Measurements from ENCODE around the gene FREM2.

Gene FREM2

GRCh38 chr13:38848360-38848759, 161.5 kb downstream of the FREM2 start:
- H3K9me3 Mint-ChIP-seq = no peaks in the 10 kb centered on the region
- DNase-seq (no peak), ATAC-seq (replicated peaks) (no peak)
- peaks cover 0 to 9% of the 10 kb centered on the region in 2 donors for H3K27me3 Mint-ChIP-seq
- H3K4me1 Mint-ChIP-seq (ENCODE audit: low read depth in 2 of 2) = no peaks in the 10 kb centered on the region
- H3K4me3 Mint-ChIP-seq = no peak overlapping the region
- H3K27ac Mint-ChIP-seq = no peak overlapping the region
- H3K36me3 Mint-ChIP-seq (ENCODE audit: insufficient read depth) = no peaks in the 10 kb centered on the region

- Mint-ChIP-seq H3K27ac (no peak overlapping the region), H3K4me1 (ENCODE audit: low read depth in 2 of 2) (no peaks in the 10 kb centered on the region), H3K4me3 (no peak overlapping the region), H3K9me3 (no peaks in the 10 kb centered on the region), H3K36me3 (ENCODE audit: insufficient read depth) (no peaks in the 10 kb centered on the region), H3K27me3 (peaks cover 0 to 9% of the 10 kb centered on the region in 2 donors)
- DNase-seq (no peak), ATAC-seq (replicated peaks) (no peak)
These were observed 162.4 kb downstream of the FREM2 start for GRCh38 chr13:38849315-38849714.

GRCh38 chr13:38850868-38851626, 164.2 kb downstream of the FREM2 start:
- H3K4me1 Mint-ChIP-seq (ENCODE audit: low read depth in 2 of 2) = no peaks in the 10 kb centered on the region
- ATAC-seq (replicated peaks) = no peak
- H3K36me3 Mint-ChIP-seq (ENCODE audit: insufficient read depth) = no peaks in the 10 kb centered on the region
- peaks cover 0 to 9% of the 10 kb centered on the region in 2 donors for H3K27me3 Mint-ChIP-seq
- H3K4me3 Mint-ChIP-seq = no peak overlapping the region
- DNase-seq = no peak
- H3K9me3 Mint-ChIP-seq = no peaks in the 10 kb centered on the region
- no peak overlapping the region for H3K27ac Mint-ChIP-seq

DNA sequence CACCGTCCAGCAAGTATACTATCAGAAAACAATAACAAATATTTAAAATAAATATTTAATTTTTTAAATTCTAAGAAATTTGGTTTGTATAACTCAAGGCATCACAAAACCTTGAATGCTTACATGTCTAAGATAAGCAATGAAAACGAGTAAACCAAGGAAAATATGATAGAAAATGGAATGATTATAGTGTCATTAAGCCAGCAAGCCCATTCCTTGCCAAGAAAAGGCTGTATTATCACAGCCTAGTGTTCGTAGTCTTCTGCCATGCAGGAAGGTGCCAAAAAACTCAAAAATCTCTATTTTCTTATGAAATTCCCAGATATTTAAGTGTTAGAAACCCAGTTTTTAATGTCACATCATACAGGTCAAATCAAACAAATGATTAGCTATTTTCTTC, 167.3 kb downstream of the FREM2 start:
- Mint-ChIP-seq H3K27ac (no peak overlapping the region), H3K9me3 (no peaks in the 10 kb centered on the region), H3K36me3 (ENCODE audit: insufficient read depth) (no peaks in the 10 kb centered on the region), H3K27me3 (peaks cover 0 to 5% of the 10 kb centered on the region in 2 donors), H3K4me3 (no peak overlapping the region), H3K4me1 (ENCODE audit: low read depth in 2 of 2) (no peaks in the 10 kb centered on the region)
- ATAC-seq (replicated peaks) = no peak
- no peak for DNase-seq

- Mint-ChIP-seq H3K9me3 (no peaks in the 10 kb centered on the region), H3K27me3 (no peaks in the 10 kb centered on the region), H3K27ac (no peak overlapping the region), H3K36me3 (ENCODE audit: insufficient read depth) (no peaks in the 10 kb centered on the region), H3K4me1 (ENCODE audit: low read depth in 2 of 2) (no peaks in the 10 kb centered on the region), H3K4me3 (no peak overlapping the region)
- no peak for DNase-seq
- ATAC-seq (replicated peaks) = no peak
These were observed 169.2 kb downstream of the FREM2 start for GRCh38 chr13:38856065-38856464.

DNA sequence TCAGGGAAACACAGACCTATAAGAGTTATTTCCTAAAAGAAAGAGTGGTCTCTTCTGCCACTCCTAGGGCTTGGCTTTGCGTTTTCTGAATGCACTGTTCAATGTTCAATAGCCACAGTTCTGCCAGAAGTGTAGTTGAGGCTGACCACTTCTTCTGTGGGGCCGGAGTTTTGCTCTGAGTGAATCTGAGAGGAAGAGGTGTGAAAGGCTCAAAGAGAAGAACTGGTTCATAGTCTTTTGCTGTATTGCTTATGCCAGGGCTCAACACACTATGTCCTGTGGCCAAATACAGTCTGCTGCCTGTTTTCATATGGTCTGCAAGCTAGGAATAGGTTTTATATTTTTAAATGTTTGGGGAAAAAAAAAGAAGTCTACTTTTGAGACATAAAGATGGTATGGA, 175.6 kb downstream of the FREM2 start:
- no peaks in the 10 kb centered on the region for H3K4me1 Mint-ChIP-seq (ENCODE audit: low read depth in 2 of 2)
- H3K4me3 Mint-ChIP-seq = no peak overlapping the region
- DNase-seq = no peak
- no peaks in the 10 kb centered on the region for H3K36me3 Mint-ChIP-seq (ENCODE audit: insufficient read depth)
- H3K27ac Mint-ChIP-seq = no peak overlapping the region
- H3K27me3 Mint-ChIP-seq = no peaks in the 10 kb centered on the region
- no peak for ATAC-seq (replicated peaks)
- no peaks in the 10 kb centered on the region for H3K9me3 Mint-ChIP-seq

- H3K27me3 Mint-ChIP-seq = no peaks in the 10 kb centered on the region
- no peak overlapping the region for H3K4me3 Mint-ChIP-seq
- no peaks in the 10 kb centered on the region for H3K36me3 Mint-ChIP-seq (ENCODE audit: insufficient read depth)
- ATAC-seq (replicated peaks) = no peak
- no peaks in the 10 kb centered on the region for H3K4me1 Mint-ChIP-seq (ENCODE audit: low read depth in 2 of 2)
- H3K9me3 Mint-ChIP-seq = no peaks in the 10 kb centered on the region
- H3K27ac Mint-ChIP-seq = no peak overlapping the region
- no peak for DNase-seq
These were observed 176.7 kb downstream of the FREM2 start for GRCh38 chr13:38863536-38863935.

DNA sequence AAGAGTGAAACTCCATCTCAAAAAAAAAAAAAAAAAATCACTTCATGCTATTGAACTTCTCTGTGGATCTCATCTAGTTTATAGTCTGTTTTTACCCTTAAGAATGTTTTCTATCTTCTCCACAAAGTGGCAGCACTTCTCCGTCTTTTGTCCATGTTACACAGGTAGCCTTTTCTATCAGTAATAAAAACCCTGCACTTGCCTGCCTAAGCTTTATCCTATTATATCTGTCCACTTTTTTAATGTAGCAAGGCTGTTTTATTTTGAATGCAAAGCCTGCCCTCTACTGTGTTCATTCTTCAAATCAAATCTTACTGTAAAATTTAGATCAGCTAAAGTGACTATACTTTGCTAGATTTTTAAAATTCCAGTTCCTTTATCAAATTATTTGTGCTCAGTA, 179.8 kb downstream of the FREM2 start:
- Mint-ChIP-seq H3K27ac (no peak overlapping the region), H3K4me3 (no peak overlapping the region), H3K27me3 (peaks cover 0 to 9% of the 10 kb centered on the region in 2 donors), H3K36me3 (ENCODE audit: insufficient read depth) (no peaks in the 10 kb centered on the region), H3K4me1 (ENCODE audit: low read depth in 2 of 2) (no peaks in the 10 kb centered on the region), H3K9me3 (no peaks in the 10 kb centered on the region)
- no peak for ATAC-seq (replicated peaks)
- DNase-seq = no peak

GRCh38 chr13:38868399-38868798, 181.5 kb downstream of the FREM2 start:
- ATAC-seq (replicated peaks) (no peak), DNase-seq (no peak)
- H3K4me1 Mint-ChIP-seq (ENCODE audit: low read depth in 2 of 2) = no peaks in the 10 kb centered on the region
- peaks cover 0 to 9% of the 10 kb centered on the region in 2 donors for H3K27me3 Mint-ChIP-seq
- H3K9me3 Mint-ChIP-seq = no peaks in the 10 kb centered on the region
- H3K4me3 Mint-ChIP-seq = no peak overlapping the region
- no peak overlapping the region for H3K27ac Mint-ChIP-seq
- H3K36me3 Mint-ChIP-seq (ENCODE audit: insufficient read depth) = no peaks in the 10 kb centered on the region

GRCh38 chr13:38868870-38869269, 182.0 kb downstream of the FREM2 start:
- DNase-seq (no peak), ATAC-seq (replicated peaks) (no peak)
- Mint-ChIP-seq H3K36me3 (ENCODE audit: insufficient read depth) (no peaks in the 10 kb centered on the region), H3K27me3 (peaks cover 0 to 9% of the 10 kb centered on the region in 2 donors), H3K9me3 (no peaks in the 10 kb centered on the region), H3K4me3 (no peak overlapping the region), H3K4me1 (ENCODE audit: low read depth in 2 of 2) (no peaks in the 10 kb centered on the region), H3K27ac (no peak overlapping the region)

DNA sequence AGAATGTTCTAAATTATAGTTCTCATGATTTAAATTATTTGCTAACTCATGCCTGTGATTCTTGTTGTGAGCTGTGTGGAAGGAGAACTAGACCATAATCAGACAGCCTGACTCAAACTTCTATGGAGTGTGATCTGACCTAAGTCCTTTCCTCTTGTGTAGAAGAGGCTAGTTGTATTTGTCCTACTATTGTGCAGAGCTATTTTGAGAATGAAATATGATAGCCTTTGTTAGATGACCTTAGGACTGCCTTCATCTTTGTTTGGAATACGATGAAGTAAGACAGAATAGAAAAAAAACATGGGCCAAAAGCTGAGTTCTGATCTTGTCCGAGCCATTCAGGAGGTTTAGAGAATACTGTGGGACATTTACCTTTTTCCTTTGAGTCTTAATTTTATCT, 184.4 kb downstream of the FREM2 start:
- H3K4me1 Mint-ChIP-seq (ENCODE audit: low read depth in 2 of 2) = no peaks in the 10 kb centered on the region
- no peak overlapping the region for H3K27ac Mint-ChIP-seq
- H3K9me3 Mint-ChIP-seq = no peaks in the 10 kb centered on the region
- no peaks in the 10 kb centered on the region for H3K36me3 Mint-ChIP-seq (ENCODE audit: insufficient read depth)
- no peak for ATAC-seq (replicated peaks)
- H3K27me3 Mint-ChIP-seq = peaks cover 5 to 9% of the 10 kb centered on the region in 2 donors
- no peak for DNase-seq
- H3K4me3 Mint-ChIP-seq = no peak overlapping the region

GRCh38 chr13:38872693-38873092, 185.8 kb downstream of the FREM2 start:
- DNase-seq (peak in 2 of 3 experiments; percentile 1 to 22), ATAC-seq (replicated peaks) (peak; percentile 37)
- H3K27me3 Mint-ChIP-seq = peaks cover 5 to 9% of the 10 kb centered on the region in 2 donors
- no peaks in the 10 kb centered on the region for H3K4me1 Mint-ChIP-seq (ENCODE audit: low read depth in 2 of 2)
- no peaks in the 10 kb centered on the region for H3K9me3 Mint-ChIP-seq
- no peaks in the 10 kb centered on the region for H3K36me3 Mint-ChIP-seq (ENCODE audit: insufficient read depth)
- H3K4me3 Mint-ChIP-seq = no peak overlapping the region
- H3K27ac Mint-ChIP-seq = no peak overlapping the region

DNA sequence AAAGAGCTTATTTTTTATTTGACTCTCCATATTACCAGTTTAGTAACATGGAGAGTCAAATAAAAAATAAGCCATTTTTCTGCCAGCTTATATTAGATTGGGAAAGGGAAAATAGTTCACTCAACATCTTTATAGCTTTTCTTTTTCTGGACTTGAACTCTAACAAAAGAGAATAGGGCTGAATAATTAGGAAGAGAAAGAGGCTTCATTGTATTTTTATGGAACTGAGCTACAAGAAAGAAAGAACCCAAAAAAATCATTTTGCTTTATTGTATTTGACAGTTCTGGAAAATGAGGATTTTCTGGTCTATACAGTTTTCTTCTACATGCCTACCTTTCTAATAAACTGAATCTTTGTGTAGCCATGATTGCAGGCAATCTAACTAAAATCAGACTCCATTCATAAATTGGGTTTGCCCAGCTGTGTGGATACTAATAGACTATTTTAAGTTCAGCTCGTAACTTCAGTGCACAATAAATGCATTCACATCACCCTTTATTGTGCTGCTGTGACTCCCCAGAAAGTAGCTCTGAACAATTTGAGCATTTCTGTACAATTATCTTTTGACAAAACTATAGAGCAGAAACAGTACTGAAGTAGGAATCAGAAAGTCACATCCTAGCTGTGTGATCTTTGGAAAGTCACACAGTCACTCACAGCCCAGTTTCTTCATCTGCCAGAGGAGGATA, 188.5 kb downstream of the FREM2 start:
- Mint-ChIP-seq H3K4me3 (no peak overlapping the region), H3K4me1 (ENCODE audit: low read depth in 2 of 2) (no peaks in the 10 kb centered on the region), H3K27me3 (peaks cover 5 to 6% of the 10 kb centered on the region in 2 donors), H3K9me3 (peaks cover 2 to 5% of the 10 kb centered on the region in 2 donors), H3K27ac (no peak overlapping the region), H3K36me3 (ENCODE audit: insufficient read depth) (no peaks in the 10 kb centered on the region)
- DNase-seq (no peak), ATAC-seq (replicated peaks) (no peak)

DNA sequence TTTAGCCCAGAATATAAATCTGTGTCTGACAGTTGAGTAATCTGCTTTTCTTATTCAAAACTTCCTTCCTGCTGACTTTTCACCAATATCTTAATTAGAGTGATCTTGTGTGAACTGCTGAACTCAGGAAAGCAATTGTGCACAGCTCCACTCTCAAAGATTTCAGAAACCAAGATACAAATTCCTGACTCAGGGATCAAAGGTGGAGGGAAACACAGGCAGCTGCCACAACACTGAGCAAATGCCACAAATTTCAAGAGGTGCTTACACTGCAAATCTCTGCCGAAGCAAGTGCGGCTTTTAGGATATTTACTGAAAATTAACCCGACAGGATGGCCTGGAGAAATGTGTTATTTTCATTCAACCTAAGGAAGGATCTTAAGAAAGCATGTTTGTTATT, 192.4 kb downstream of the FREM2 start:
- ATAC-seq (replicated peaks) (no peak), DNase-seq (no peak)
- Mint-ChIP-seq H3K36me3 (ENCODE audit: insufficient read depth) (no peaks in the 10 kb centered on the region), H3K27ac (no peak overlapping the region), H3K4me1 (ENCODE audit: low read depth in 2 of 2) (no peaks in the 10 kb centered on the region), H3K4me3 (no peak overlapping the region), H3K9me3 (peaks cover 2 to 7% of the 10 kb centered on the region in 2 donors), H3K27me3 (peaks cover 3 to 9% of the 10 kb centered on the region in 2 donors)
